Stimulated activated CD8-positive, alpha-beta memory T cell treated with anti-CD3 and anti-CD28 coated beads, Interleukin-12 subunit alpha, Interleukin-12 subunit beta, amount 100 ng/mL, for 24 hours (primary cell): ENCODE results near the gene PLEKHN1.

Experiments
- DNase-seq: peaks from one replicate; pipeline ENCODE4 v3.0.0-alpha.2; 2020; ENCODE audit errors: extremely low read depth

Gene PLEKHN1, protein sequence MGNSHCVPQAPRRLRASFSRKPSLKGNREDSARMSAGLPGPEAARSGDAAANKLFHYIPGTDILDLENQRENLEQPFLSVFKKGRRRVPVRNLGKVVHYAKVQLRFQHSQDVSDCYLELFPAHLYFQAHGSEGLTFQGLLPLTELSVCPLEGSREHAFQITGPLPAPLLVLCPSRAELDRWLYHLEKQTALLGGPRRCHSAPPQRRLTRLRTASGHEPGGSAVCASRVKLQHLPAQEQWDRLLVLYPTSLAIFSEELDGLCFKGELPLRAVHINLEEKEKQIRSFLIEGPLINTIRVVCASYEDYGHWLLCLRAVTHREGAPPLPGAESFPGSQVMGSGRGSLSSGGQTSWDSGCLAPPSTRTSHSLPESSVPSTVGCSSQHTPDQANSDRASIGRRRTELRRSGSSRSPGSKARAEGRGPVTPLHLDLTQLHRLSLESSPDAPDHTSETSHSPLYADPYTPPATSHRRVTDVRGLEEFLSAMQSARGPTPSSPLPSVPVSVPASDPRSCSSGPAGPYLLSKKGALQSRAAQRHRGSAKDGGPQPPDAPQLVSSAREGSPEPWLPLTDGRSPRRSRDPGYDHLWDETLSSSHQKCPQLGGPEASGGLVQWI

DNA sequence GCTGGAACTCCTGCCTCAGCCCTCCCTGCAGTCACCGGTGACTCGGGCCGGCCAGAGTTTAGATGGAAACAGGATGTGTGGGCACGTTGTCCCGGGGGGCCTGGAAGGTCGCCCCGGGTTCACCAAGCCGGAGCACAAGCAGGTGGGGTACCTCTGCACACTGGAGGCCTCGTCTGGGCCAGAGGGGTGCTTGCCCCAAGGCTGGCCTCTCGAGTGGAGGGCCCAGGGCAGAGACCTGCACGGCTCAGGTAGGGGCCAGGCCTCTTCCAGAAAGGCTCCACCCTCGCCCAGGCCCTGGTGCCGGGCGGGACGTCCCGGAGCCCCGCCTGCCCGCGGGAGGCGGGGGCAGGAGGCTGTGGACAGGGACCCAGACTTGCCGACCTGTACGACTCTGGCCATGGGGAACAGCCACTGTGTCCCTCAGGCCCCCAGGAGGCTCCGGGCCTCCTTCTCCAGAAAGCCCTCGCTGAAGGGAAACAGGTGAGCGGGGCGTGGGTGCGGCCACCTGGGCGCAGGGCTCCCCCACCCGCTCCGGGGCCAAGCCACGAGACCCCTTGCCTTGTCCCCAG lies at the start of gene PLEKHN1:
PLEKHN1 (plus strand) TSS at position 348 of the 569 bp plus-strand sequence; CDS start at position 398, 50 bp downstream.
- DNase-seq = no peak

DNA sequence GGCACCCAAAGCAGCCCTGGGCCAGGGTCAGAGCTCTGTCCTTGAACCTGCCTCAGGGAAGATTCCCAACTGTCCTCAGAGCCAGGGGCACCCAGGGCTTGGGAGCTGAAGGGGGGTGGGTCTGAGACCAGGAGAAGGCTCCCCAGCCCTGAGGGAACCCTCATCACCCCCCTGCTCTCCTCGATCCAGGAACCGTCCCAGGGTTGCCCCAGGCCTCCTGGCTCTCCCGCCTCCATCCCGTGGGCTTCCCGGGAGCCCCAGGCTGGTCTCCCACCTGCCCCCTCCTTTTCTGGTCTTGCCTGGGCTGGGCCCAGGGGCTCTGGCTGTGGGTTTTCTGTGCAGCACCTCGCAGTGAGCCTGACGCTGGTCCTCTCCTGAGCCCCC lies 49.2 kb upstream of the PLEKHN1 start:
- no peak for DNase-seq

DNA sequence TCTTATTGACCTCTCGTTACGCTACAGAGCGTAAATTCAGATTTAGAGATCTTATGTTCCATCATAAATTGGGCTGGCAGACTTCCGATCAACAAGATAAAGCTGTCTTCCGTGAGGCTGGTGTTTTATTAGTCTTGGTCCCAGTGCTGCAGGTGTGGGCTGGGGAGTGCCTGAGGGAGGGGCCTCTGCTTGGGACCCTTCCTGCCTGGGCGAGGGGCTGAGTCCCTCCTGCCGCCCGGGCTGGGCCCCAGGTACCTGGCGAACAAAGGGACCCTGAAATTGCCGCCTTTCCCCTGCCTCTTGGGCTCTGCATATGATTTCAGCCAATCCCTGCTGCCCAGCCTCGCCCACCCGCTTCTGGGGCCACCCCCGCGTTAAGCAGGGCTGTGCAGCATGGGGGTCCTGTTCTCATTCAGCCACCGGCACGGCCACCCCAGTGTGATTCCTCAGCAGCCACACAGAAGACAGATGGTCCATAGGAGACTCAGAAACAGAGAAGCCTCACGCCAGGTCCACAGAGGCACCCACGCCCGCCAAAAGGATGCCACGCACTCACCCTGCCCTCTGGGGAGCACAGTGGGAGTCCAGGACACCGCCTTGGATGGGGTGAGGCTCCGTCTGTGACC lies 48.7 kb upstream of the PLEKHN1 start:
- DNase-seq = no peak

DNA sequence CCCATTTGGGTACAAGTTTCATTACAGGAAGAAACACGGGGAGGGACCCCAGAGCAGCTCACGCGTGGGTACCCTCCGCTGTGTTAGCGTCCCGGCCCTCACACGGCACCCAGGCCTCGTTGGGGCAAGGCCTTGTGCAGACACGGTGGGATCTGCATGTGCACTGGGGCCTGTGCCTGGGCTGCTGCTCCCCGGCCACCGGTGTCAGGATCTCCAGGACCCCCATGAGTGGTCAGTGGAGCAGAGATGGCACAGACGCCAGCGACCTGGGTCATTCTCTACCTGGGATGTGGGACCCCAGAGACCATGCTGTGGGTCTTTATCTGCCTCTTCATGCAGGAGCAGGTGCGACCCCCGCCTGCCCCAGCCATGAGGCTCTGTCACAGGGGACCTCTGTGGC lies 47.9 kb upstream of the PLEKHN1 start:
- DNase-seq = no peak

DNA sequence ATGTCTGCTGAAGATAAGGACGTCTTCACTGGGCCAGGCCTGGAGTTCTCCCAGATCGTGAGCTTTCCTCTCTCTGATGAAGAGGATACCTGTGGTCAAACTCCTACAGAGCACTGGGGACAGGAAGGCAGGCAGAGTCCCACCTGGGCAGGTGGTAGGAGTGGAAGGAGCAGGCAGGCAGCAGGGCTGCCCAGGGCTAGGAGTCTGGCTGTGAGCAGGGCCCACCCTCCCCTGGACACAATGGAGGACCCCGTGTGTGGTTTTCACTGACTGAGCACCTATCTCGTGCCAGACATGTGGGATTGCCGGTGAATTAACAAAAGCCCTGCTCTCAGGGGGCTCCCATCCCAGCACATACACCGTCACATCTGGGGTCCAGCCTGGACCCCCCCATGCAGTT lies 47.4 kb upstream of the PLEKHN1 start:
- no peak for DNase-seq

DNA sequence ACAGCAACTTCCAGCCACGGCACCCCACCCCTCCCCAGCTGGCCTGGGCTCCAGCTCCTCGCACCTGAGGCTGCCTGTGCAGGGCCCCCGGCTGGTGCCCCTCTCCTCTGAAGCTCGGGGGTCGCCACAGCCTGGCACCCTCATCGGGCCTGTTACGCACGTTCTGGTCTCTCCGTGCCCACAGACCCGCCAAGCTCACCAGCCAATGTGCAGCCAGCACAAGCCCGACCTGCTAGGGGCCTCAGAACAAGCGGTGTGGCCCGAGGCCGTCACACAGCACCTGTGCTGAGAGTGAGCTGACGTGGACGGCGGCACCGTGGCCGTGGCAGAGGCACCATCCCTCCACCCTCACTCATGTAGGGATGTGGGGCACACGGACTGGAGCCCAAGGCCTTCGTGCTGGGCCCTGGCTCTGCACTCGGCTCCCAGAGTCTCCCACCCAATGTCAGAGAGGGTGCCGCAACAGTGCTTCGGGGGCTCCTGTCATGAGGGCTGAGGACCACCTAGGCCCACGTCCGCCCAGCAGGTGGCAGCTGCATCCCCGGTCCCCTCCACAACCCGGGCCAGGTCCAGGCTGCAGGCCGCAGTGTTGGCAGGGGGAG lies 46.9 kb upstream of the PLEKHN1 start:
- no peak for DNase-seq

DNA sequence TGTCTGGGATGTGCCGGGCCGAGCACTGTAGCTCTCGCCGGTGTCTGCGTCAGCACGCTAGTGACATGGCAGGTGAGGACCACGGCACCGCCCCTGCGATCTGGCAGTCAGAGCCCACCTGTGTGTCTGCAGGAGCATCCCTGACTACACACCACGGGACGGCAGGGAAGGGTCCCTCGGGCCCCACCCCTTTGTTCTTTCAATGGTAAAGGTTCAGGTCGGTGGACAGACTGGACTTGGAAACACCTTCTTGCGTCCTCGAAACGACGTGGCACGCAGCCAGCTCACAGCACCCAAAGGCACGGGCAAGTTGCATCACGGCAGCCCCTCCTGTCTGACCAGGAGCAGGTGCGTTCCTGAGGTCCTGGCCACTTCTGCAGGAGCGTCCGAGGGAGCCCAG lies 46.3 kb upstream of the PLEKHN1 start:
- no peak for DNase-seq

DNA sequence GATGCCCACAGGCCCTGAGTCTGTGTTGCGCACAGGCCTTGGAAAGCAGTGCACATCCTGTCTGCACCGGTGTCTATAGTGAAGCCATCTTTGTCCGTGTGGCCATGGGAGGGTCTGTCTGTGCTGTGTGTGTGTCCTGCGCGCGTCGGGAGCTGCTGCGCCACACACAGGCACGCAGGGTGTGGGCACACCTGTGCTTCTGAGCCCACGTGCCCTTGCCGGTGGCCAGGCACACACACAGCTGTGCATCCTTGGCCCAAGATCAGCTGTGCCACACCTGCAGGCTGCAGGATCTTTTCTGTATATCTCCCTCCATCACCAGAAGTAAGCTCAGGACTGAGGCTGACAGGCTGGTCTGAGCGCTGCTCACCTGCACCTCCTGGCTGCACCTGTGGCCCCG lies 45.8 kb upstream of the PLEKHN1 start:
- DNase-seq = no peak

DNA sequence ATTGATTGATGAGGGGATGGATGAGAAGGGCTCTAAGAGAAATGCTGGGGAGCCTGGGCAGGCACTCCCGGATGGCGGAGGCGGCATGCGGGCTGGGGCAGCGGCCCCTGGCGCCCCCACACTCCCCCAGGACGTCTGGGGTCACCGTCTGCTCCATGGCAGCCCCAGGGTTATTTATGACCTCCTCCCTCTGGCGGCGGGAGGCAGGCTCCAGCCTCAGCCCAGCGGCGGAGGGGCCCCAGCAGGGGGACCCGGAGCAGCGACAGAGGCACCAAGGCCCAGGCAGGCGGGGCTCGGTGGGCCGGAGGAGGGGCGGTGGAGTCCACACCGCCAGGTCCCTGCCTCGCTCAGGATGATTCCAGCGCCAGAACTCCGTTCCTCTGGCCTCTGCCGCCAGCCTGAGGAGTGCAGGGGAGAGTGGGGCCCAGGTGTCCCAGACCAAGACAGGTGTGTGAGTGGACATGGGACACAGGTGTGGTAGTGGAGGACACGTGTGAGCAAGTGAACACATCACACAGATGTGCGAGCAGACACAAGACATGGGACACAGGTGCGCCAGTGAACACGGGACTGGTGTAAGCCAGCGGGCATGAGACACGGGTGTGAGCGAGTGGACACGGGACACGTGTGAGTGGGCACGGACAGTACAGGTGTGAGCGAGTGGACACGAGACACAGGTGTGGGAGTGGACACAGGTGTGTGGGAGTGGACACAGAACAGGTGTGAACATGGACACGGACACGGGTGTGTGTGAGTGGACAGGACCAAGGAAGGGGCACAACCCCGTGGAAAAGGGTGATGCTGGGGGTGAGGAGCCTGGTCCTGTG lies 45.1 kb upstream of the PLEKHN1 start:
- DNase-seq = no peak

DNA sequence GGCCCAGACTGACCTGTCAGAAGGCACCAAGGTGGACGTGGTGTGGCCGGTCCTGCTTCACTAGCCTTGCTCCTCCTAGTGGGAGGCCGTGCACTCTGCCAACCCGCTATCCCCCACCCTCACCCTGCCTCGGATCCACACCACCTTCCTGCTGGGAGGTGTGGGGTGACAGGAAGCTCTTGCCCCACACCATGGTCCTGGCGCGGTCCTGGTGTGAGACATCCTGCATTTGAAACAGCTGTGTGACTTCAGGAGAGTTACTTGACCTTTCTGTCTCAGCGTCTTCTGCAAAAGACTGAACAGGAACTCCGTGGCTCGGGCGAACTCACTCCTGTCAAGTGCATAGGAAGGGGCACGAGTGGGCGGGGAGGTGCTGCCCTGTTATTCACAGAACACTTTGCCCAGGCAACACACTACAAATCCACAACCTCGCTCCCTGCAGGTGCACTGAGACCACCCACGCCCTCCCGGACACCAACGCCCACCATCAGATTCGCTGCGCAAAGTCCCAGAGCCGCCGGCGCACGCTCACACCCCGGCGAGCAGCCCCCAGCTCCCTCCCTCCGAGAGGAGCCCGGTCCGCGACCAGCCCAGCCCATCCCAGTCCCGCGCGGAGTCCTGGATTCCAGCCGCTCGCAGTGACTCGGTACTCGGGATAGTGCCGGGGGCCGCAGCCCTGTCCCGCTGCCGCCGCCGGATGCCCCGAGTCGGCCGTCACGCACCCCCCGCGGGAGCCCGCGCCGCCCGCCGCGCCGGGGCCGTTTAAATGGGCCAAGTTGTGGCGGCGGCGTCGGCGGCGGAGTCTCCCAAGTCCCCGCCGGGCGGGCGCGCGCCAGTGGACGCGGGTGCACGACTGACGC lies 42.9 kb upstream of the PLEKHN1 start, which contains the start of gene SAMD11:
SAMD11 (plus strand) TSS at position 793 of the 860 bp plus-strand sequence. CDS start 509 bp downstream, outside the sequence.
- no peak for DNase-seq

DNA sequence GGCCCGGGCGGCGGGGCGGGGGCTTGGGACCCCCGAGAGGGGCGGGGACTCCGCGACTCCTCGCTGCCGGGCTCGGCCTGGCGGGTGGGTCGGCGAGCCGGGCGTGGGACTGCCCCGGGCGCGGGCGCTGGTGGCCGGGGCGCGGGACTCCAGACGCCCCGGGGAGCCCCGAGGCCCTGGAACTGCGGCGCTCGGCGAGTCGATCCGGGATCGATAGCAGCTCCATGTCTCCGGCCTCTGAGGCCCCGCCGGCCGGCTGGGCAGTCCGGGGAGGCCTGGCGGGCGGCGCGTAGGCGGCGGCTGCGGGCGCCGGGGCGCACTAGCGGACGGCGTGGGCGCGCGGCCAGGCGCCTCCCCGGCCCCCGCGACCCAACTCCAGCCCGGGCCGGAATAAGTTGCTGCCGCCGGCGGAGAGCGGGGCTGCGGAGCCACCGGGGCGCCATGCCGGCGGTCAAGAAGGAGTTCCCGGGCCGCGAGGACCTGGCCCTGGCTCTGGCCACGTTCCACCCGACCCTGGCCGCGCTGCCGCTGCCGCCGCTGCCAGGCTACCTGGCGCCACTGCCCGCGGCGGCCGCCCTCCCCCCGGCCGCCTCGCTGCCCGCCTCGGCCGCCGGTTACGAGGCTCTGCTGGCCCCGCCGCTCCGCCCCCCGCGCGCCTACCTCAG lies 42.2 kb upstream of the PLEKHN1 start:
- no peak for DNase-seq

DNA sequence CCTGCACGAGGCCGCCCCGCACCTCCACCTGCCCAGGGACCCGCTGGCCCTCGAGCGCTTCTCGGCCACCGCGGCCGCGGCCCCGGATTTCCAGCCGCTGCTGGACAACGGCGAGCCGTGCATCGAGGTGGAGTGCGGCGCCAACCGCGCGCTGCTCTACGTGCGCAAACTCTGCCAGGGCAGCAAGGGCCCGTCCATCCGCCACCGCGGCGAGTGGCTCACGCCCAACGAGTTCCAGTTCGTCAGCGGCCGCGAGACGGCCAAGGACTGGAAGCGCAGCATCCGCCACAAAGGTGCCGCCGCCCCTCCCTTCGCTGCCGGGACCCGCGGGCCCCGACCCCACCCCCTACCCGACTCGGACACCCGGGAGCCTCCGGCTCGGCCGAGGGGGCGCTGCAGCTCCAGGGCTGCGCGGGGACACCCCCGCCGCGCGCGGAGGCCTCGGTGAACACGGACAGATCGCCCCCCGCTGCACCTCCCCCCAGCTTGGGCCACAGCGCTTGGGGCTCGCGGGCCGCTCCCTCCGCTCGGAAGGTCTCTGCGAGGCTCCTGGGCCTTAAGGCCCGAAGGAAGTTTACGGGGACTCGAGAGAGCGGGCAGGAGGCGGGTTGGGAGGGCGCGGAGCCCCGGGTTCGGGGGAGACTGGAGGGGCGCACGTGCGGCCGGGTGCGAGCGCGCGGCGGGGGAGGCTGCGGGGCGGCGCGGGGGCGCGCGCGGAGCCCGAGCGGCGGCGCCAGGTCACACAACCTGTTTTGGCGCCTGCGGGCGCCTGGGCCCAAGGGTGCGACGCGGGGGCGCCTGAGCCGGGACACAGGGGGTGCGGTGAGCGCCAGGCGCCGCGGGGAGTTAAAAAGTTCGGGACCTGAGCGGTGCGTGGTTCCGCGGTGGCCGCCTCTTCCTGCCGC lies 41.4 kb upstream of the PLEKHN1 start:
- DNase-seq = no peak

DNA sequence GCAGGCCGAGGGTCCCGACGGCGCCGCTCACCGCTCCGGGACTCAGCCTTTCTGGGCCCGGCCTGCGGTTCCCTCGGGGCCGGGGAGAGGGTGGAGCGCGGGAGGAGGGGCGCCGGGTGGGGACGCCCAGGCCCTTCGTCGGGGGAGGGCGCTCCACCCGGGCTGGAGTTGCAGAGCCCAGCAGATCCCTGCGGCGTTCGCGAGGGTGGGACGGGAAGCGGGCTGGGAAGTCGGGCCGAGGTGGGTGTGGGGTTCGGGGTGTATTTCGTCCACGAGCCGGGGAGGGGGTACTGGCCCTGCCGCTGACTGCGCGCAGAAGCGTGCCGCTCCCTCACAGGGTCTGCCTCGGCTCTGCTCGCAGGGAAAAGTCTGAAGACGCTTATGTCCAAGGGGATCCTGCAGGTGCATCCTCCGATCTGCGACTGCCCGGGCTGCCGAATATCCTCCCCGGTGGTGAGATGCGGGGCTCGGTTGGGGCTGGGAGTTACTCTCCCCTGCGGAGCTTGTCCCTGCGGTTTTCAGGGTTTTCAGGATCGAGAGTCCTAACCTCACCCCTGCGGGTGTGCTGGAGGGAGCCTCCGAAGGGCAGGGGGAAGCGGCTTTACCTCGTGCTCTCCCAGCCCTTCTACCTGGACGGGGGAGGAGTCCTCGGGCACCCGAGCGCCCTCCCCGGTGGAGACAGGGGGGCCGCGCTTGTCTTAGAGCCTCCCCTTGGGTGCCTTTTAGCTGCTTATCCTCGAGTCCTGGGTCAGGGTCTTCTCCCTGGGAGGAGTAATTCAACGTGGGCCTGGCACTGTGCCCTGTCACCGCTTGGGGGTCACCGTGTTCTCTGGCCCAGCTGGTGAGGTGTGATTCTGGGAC lies 40.5 kb upstream of the PLEKHN1 start:
- DNase-seq = no peak

DNA sequence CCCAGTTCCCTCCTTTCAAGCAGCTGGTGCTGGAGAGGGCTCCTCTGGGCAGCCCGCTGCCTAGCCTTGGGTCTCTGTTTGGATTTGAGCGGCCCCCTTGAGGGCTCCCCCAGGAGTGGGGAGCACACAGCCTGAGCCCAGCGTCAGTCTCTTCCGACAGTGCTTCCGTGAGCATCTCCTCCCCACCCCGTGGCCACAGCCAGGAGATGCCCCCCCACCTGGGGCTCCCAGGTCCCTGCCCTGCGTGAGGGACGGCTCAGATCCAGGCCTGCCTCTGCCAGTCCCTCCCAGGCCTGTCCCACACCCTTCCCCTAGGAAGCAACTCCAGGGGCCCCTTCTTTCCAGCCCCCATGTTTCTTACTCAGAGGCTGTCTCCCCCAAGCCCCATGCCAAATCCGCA lies 39.0 kb upstream of the PLEKHN1 start:
- no peak for DNase-seq

DNA sequence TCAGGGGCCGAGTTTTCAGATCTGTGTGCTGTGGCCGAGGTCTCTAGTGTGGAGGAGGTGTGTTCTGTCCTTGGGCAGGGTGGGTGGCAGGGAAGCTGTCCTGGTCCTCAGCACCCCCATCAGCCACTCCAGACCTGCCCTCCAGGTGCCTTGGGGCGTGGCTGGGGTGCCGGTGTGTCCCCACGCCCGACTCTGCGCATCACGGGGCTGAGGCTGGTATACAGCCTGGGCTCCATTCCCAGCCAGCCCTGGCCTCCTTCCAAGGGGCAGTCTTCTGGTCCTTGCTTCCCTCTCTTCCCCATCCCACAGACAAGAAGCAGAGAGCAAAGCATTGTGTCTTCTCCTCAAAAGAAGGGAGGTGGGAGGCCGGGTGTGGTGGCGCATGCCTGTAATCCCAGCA lies 38.5 kb upstream of the PLEKHN1 start:
- no peak for DNase-seq

DNA sequence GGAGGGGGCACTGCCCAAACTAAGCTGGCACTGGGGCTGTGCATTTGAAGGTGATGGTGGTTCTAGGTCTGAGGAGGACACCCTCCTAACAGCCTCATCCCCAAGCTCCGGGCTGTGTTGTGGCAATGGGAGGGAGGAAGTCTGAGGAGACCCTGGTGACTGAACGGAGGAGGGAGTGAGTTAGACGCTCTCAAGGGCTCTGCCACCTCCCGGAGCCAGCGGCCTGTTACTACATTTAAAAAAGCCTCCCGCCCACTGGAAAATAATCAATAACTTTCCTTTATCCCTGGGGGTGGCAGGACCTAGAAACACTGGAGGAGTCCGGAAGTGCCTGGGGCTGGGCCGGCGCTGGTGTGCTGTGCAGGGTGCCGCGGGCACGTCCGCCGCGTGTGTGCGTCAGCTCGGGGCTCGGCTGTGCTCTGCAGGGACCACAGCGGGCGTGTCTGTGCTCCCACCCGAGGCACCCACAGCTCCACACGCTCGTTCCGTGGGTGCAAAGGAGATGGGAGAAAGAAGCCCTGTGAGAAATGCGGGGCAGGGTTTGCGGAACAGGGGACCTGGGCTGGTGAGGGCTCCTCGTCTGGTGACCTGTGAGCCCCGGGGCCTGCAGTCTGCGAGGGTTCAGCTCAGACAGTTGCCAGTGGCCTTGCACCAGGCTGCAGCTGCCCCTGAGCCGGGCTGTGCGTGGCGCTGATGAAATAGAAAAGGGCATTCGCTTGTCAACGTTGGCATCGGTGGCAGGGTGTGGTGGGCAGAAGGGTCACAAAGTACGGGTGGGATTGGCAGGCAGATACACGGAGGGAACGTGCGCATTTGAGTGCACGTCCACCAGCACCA lies 37.2 kb upstream of the PLEKHN1 start:
- no peak for DNase-seq
